Measurements from ENCODE around the gene EPS8L3.

DNA sequence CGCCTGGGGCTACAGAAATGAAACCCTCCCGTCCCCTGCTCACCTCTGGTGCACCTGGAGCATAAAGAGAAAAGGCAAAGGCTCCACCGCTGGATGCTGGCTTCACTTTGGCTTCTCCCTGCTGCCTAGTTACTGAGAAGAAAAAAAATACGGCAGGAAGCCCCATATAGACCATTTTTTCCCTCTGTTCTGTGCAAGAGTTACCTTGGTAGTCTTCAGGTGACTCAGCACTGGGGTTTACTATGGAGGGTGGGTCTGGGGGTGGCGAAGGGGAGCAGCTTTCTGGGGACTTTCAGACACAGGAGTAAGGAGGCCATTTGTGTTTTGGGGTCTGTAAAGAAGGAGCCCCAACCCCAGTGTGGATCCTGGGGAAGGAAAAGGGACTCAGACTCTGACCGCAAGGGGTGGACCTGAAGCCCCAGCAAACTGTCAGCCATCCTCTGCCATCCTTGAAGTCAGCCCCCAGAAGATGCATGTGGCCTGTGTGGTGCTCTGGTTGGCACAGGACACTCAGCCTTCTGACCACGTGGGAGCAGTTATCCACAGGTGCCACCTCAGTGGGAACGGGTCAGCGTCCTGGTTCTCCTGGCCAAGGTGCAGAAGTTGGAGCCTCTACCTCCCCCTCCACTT is 25.9 kb upstream of the EPS8L3 start:
- TF ChIP-seq, protein P1, sequence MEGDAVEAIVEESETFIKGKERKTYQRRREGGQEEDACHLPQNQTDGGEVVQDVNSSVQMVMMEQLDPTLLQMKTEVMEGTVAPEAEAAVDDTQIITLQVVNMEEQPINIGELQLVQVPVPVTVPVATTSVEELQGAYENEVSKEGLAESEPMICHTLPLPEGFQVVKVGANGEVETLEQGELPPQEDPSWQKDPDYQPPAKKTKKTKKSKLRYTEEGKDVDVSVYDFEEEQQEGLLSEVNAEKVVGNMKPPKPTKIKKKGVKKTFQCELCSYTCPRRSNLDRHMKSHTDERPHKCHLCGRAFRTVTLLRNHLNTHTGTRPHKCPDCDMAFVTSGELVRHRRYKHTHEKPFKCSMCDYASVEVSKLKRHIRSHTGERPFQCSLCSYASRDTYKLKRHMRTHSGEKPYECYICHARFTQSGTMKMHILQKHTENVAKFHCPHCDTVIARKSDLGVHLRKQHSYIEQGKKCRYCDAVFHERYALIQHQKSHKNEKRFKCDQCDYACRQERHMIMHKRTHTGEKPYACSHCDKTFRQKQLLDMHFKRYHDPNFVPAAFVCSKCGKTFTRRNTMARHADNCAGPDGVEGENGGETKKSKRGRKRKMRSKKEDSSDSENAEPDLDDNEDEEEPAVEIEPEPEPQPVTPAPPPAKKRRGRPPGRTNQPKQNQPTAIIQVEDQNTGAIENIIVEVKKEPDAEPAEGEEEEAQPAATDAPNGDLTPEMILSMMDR (IDR thresholded peaks at IDR 0.05; ENCODE audit: low read depth, low read length) = no peak
- no peak for TF ChIP-seq MYC (IDR thresholded peaks at IDR 0.05; ENCODE audit: low read depth, low read length)
